ENCODE data around the gene FGF14.

DNA sequence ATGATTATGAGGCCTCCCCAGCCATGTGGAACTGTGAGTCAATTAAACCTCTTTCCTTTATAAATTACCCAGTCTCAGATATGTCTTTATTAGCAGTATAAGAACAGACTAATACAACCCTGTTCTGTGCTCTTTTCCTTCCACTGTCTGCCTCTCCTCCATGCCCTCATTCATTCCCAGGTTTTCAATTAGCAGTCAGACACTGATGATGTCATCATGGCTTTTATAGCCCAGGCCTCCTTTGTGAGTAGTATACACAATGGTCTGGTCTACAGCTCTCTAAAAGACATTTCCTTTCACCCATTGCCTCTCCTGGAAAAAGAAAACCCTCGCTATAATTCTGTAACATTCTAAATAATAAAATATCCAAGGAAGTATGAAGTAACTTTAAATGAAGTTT is 25.5 kb downstream of the FGF14 start:
- TF ChIP-seq, protein P1, sequence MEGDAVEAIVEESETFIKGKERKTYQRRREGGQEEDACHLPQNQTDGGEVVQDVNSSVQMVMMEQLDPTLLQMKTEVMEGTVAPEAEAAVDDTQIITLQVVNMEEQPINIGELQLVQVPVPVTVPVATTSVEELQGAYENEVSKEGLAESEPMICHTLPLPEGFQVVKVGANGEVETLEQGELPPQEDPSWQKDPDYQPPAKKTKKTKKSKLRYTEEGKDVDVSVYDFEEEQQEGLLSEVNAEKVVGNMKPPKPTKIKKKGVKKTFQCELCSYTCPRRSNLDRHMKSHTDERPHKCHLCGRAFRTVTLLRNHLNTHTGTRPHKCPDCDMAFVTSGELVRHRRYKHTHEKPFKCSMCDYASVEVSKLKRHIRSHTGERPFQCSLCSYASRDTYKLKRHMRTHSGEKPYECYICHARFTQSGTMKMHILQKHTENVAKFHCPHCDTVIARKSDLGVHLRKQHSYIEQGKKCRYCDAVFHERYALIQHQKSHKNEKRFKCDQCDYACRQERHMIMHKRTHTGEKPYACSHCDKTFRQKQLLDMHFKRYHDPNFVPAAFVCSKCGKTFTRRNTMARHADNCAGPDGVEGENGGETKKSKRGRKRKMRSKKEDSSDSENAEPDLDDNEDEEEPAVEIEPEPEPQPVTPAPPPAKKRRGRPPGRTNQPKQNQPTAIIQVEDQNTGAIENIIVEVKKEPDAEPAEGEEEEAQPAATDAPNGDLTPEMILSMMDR (IDR thresholded peaks at IDR 0.05), result no peak
- no peak for TF ChIP-seq POLR2AphosphoS5 (IDR thresholded peaks at IDR 0.05)
